Right cardiac atrium (tissue), 5 donors: ENCODE results near the gene ATP2A2. TPM values are rescaled to one million over a fixed set of nuclear protein-coding genes. Genes with fewer than 3 reads are reported as not detected.
A peak's percentile ranks its signal among the peaks of the same experiment; 100 is the strongest.

ENCODE experiments used
- ATAC-seq, 2 donors: fragments of 200-7000 bp; cut with Tn5 transposase; one replicate each; pipeline versions ENCODE4 v1.8.0 to v1.9.1; 2020; ENCODE audit warnings: moderate library complexity in 2 of 2, mild to moderate bottlenecking in 1 of 2
- DNase-seq, 3 donors: peaks; one replicate each; pipeline ENCODE4 v3.0.0-alpha.2; 2020
- H3K27ac ChIP-seq: one replicate; pipeline ENCODE4 v1.5.1; 2013; ENCODE audit warnings: mild to moderate bottlenecking, low read length, control low read depth, moderate library complexity
- H3K27me3 ChIP-seq: one replicate; pipeline ENCODE4 v1.6.1; 2013; ENCODE audit not compliant: control insufficient read depth, insufficient read depth
- H3K4me1 ChIP-seq: one replicate; pipeline ENCODE4 v1.6.1; 2013; ENCODE audit warnings: low read length; ENCODE audit not compliant: control insufficient read depth, insufficient read depth
- H3K4me3 ChIP-seq: one replicate; pipeline ENCODE4 v1.5.1; 2013; ENCODE audit warnings: low read length, control low read depth
- H3K9me3 ChIP-seq: one replicate; pipeline ENCODE4 v1.6.1; 2013; ENCODE audit warnings: low read length; ENCODE audit not compliant: control insufficient read depth
- WGBS: extraction: QIAGEN DNeasy Blood & Tissue Kit; methylation state at CpG from one replicate; pipeline ENCODE4 v1.1.7; 2013; 5-methylcytosine and 5-hydroxymethylcytosine counted together
- intact Hi-C, 4 donors: fragments of 100-400 bp; cut with DNase I; formaldehyde crosslinking; loops; one replicate each; pipeline versions ENCODE4 v1.11.0 to v1.14.0; 2022 to 2023
- polyA plus RNA-seq: library from polyadenylated mRNA; stranded (reverse); fragments of 200-250 nt; gene quantifications from one replicate; pipeline ENCODE4 v1.2.3, GENCODE V29; 2013
- total RNA-seq, 4 donors: library from RNA; stranded (reverse); fragmentation: NEBNext Ultra II Directional; extraction: Animal tissue kit (Norgen Biotek cat#: 25700); gene quantifications; one replicate each; pipeline ENCODE4 v1.2.1, GENCODE V29; 2021
- donor health status: healthy with polysubstance abuse.
- donor health status: DM: no; HTN: yes; CAD: no.
- donor health status: DM: no; HTN: no; CAD: no.
- donor health status: DM: no; HTN: yes; CAD: no; lungs with severe emphysema.
- donor health status: DM: yes; HTN: yes; CAD: no.

Gene ATP2A2
- total and polyA plus RNA-seq, 5 donors, result 1,499 to 3,920 (median 2,840) TPM

DNA sequence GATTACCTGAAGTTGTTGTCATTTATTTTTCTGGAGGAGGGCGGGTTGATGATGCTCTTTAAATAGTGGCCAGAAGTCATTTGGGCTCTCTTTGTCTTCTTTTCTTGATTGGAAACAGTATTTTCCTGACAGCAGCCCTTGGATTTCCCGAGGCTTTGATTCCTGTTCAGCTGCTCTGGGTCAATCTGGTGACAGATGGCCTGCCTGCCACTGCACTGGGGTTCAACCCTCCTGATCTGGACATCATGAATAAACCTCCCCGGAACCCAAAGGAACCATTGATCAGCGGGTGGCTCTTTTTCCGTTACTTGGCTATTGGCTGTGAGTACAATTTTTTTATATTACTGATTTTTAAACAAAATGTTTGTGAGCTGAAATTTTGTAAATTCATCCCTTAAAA, 62.1 kb downstream of the ATP2A2 start:
- Histone ChIP-seq H3K27me3 (no peaks in the 10 kb centered on the region), H3K9me3 (no peaks in the 10 kb centered on the region), H3K27ac (no peak overlapping the region), H3K4me1 (no peaks in the 10 kb centered on the region), H3K4me3 (no peak overlapping the region)
- DNase-seq, result no peak
- intact Hi-C loops, result no loop called here
- WGBS, result 83% methylated on average over 5 of the region's 5 CpGs
- no peak for ATAC-seq

DNA sequence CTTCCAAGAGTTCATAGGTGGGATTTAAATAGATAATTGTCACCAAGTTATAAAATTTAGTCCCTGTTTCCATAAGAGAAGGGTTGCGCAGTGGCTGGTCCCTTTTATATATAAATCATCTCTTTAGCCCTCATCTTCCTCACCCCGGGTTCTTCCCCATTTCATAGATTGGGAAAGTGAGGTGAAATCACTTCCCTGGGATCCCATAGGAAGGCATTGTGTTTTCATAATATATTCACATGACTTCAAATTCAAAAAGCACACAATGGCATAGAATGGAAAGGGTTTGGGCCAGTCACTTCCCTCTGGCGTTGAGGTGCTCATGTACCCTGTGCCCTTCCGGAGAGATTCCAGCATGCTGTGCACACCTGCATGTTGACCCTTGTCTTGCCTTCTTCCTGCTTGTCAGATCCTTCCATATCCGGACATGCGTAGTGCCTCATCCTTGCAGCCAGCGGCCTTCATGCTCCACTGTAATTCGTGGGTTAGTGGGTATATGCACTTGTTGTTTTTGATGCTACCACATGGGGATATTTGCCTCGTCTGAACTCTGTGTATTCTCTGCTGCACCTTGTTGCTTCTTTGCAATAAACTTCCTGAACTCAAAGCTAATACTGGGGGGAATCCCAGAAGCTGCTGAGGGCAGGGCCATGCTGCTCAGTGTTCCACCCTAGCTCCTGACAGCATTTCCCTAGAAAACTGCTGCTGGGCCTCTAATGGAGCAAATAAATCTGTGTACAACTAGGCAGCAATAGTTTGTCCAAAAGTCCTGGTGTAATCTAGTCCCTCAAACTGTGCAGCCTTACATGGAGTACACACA, 62.9 kb downstream of the ATP2A2 start:
- no peaks in the 10 kb centered on the region for H3K9me3 ChIP-seq
- no peaks in the 10 kb centered on the region for H3K27me3 ChIP-seq
- H3K4me3 ChIP-seq, result no peak overlapping the region
- DNase-seq (no peak), ATAC-seq (no peak)
- intact Hi-C loops, result no loop called here
- H3K4me1 ChIP-seq, result no peaks in the 10 kb centered on the region
- WGBS, result 78% methylated on average over 9 of the region's 9 CpGs
- H3K27ac ChIP-seq, result no peak overlapping the region

DNA sequence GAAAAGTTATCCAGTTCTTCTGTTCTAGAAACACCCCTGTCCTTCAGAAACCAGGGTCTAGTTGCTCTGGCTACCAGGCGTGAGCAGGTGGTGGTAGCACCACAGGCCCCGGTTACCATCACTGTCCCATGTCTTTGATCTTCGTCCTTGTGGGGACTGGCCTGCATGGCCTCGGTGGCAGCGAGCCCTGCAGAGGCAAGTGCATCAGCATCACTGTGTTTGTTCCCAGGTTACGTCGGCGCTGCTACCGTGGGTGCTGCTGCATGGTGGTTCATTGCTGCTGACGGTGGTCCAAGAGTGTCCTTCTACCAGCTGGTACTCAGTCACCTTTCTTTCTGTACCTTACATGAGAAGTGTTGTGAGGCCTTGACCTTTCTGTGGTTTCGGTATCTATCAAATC, 63.6 kb downstream of the ATP2A2 start:
- H3K4me3 ChIP-seq, result no peak overlapping the region
- peak; percentile 1 to 5 for ATAC-seq
- H3K9me3 ChIP-seq, result no peaks in the 10 kb centered on the region
- no peaks in the 10 kb centered on the region for H3K4me1 ChIP-seq
- no peaks in the 10 kb centered on the region for H3K27me3 ChIP-seq
- DNase-seq, result no peak
- 87% methylated on average over 11 of the region's 11 CpGs for WGBS
- no peak overlapping the region for H3K27ac ChIP-seq
- intact Hi-C loops, result no loop called here

DNA sequence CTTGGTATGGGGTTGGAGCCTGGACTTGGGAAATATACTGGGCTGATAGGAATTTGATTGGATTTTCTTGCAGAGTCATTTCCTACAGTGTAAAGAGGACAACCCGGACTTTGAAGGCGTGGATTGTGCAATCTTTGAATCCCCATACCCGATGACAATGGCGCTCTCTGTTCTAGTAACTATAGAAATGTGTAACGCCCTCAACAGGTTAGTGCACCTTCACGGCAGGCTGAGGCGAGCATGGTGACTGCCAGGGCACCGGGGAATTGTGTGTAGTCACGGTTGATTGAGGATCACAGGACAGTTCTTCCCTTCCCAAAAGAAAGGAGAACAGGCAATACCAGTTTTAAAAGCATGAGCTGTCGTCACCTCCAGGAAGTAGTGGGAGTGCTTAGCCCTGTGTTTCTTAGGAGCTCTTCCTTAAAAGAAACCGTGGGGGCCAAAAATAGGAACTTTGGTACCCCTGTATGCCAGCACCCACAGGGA, 64.2 kb downstream of the ATP2A2 start:
- no peaks in the 10 kb centered on the region for H3K9me3 ChIP-seq
- WGBS, result 64% methylated on average over 11 of the region's 11 CpGs
- no peak overlapping the region for H3K27ac ChIP-seq
- DNase-seq (no peak), ATAC-seq (peak in 1 of 2 donors; percentile 4)
- H3K4me3 ChIP-seq, result no peak overlapping the region
- H3K4me1 ChIP-seq, result no peaks in the 10 kb centered on the region
- intact Hi-C loops, result no loop called here
- no peaks in the 10 kb centered on the region for H3K27me3 ChIP-seq

DNA sequence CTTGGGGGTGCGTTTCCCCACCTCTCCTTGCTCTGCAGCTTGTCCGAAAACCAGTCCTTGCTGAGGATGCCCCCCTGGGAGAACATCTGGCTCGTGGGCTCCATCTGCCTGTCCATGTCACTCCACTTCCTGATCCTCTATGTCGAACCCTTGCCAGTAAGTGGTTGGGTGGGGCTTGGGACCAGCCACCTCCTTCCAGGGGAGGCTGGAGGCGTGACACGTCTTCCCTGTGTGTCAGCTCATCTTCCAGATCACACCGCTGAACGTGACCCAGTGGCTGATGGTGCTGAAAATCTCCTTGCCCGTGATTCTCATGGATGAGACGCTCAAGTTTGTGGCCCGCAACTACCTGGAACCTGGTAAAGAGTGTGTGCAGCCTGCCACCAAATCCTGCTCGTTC, 64.9 kb downstream of the ATP2A2 start:
- no peaks in the 10 kb centered on the region for H3K4me1 ChIP-seq
- H3K4me3 ChIP-seq, result no peak overlapping the region
- H3K27ac ChIP-seq, result no peak overlapping the region
- DNase-seq (no peak), ATAC-seq (no peak)
- intact Hi-C loops, result no loop called here
- no peaks in the 10 kb centered on the region for H3K27me3 ChIP-seq
- H3K9me3 ChIP-seq, result no peaks in the 10 kb centered on the region
- WGBS, result 75% methylated on average over 12 of the region's 12 CpGs

DNA sequence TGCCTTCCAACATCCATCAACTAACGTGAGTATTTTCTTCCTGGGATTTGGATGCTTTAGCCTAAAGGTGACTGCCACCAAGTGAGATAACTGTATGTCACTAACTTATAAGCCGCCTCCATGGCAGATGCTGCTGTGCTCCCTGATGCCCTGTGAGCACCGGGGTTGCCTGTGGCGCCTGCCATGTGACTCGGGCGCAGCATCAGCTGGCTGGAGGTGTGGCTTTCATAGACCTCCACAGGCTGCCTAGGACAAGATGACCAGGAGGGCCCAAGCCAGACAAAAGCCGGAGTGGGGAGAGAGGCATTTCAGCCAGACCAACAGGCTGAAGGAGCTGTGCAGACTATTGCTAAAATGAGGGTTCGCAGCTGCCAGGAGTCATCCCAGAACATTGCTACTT, 66.7 kb downstream of the ATP2A2 start:
- Histone ChIP-seq H3K4me1 (no peaks in the 10 kb centered on the region), H3K4me3 (no peak overlapping the region), H3K27ac (no peak overlapping the region), H3K9me3 (no peaks in the 10 kb centered on the region), H3K27me3 (no peaks in the 10 kb centered on the region)
- DNase-seq (no peak), ATAC-seq (no peak)
- intact Hi-C loops, result no loop called here
- 84% methylated on average over 8 of the region's 8 CpGs for WGBS

DNA sequence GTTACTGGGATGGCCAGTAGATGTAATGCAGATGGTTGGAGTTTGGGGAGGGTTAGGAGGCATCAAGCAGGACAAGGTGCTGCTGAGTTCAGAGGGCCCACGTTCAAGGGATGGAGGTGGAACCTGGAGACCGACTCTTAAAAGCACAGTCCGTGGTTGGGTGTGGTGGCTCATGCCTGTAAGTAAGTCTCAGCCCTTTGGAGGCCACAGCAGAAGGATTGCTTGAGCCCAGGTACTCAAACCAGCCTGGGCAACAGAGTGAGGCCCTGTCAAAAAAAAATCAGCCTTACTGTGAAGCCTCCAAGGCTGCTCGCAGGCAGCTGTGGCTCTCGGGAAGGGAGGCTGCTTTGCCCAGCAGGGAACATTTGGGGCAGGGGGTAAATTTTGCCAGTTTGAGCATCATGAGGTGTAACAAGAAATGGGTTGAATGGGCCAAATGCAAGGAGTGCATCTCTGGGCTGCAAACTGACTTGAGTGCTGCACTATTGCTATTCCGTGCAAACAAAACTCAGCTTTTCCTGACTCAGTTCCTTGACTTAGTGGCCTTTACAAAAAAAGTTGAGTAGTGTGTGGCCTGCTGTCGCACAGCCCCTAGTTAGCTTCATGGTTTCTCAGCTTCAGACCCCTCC, 67.5 kb downstream of the ATP2A2 start:
- Histone ChIP-seq H3K9me3 (no peaks in the 10 kb centered on the region), H3K27me3 (no peaks in the 10 kb centered on the region), H3K4me1 (no peaks in the 10 kb centered on the region), H3K27ac (no peak overlapping the region), H3K4me3 (no peak overlapping the region)
- no peak for DNase-seq
- WGBS, result 87% methylated on average over 7 of the region's 7 CpGs
- no peak for ATAC-seq
- intact Hi-C loops, result no loop called here

DNA sequence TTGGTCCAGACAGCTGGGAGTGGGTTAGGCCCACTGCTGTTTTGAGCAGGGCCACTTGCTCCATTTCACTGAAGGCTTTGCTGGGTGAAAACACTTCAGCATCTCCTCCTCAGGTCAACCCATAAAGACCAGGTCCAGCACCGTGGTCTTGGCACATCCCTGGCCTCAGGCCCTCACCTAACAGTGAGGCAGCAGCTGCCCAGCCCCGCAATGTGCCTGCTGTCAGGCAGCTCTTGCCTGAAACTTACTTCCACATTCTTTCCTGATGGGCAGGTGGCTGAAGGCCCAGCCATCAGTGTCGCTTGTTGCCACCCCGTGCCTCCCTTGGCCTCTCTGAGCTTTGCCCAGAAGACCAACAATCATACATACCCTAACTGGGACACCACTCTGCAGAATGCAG, 68.0 kb downstream of the ATP2A2 start:
- WGBS, result 58% methylated on average over 4 of the region's 4 CpGs
- DNase-seq (no peak), ATAC-seq (no peak)
- no peaks in the 10 kb centered on the region for H3K9me3 ChIP-seq
- no peaks in the 10 kb centered on the region for H3K27me3 ChIP-seq
- H3K27ac ChIP-seq, result no peak overlapping the region
- H3K4me1 ChIP-seq, result no peaks in the 10 kb centered on the region
- H3K4me3 ChIP-seq, result no peak overlapping the region
- intact Hi-C loops, result no loop called here

DNA sequence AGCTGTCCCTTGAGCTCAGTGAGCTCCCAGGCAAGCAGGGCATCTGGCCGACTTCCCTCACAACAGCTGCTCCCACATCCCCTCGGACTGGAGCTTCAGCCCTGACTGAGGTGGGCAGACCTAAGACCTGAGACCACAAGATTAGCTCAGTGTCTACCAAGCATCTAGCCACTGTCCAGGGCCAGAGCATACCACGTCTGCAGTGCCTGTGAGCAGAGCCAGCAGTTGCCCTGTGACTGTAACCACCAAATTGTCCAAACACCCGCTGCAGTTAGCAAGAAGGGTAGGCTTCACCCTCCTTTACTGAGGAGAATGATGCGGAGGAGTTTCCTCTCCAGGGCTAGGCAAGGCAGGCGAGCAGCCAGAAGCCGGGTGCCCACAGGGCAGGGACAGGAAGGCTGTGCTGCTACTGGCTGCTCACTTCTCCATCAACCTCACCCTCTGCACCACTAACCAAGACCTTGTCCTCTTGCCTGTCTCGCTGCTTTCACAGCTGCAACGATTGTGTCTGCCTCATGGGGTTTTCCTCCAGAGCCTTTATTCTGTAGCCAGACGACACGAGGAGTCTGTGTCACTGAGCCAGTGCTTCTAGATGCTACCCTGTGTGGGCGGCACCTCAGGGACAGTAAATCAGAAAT, 68.6 kb downstream of the ATP2A2 start:
- ATAC-seq, result peak in 1 of 2 donors; percentile 2
- H3K4me3 ChIP-seq, result no peak overlapping the region
- no peak for DNase-seq
- no peaks in the 10 kb centered on the region for H3K9me3 ChIP-seq
- WGBS, result 39% methylated on average over 12 of the region's 12 CpGs
- no peaks in the 10 kb centered on the region for H3K27me3 ChIP-seq
- H3K4me1 ChIP-seq, result no peaks in the 10 kb centered on the region
- H3K27ac ChIP-seq, result no peak overlapping the region
- intact Hi-C loops, result no loop called here

DNA sequence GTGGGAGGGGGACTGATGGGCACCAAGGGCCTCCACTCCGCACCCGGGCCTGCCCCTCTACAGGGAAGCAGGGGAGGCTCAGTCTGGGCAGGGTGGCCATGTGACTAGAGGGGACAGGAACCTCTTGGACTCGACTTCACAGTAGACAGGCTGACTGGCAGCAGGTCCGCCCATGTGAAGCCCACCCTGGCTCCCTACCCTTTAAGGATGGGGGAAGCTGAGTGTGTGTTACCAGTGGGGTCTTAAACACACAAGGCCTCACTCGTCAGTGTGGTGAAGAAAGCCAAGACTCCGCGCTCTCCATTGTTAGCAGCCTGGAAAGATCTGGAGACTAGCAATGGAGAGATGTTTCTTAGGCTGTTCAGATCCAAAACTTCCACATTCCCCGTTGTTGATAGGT, 70.1 kb downstream of the ATP2A2 start:
- WGBS, result 85% methylated on average over 8 of the region's 8 CpGs
- H3K27ac ChIP-seq, result no peak overlapping the region
- intact Hi-C loops, result no loop called here
- H3K9me3 ChIP-seq, result no peaks in the 10 kb centered on the region
- H3K4me3 ChIP-seq, result no peak overlapping the region
- no peak for ATAC-seq
- H3K4me1 ChIP-seq, result no peaks in the 10 kb centered on the region
- no peak for DNase-seq
- no peaks in the 10 kb centered on the region for H3K27me3 ChIP-seq

DNA sequence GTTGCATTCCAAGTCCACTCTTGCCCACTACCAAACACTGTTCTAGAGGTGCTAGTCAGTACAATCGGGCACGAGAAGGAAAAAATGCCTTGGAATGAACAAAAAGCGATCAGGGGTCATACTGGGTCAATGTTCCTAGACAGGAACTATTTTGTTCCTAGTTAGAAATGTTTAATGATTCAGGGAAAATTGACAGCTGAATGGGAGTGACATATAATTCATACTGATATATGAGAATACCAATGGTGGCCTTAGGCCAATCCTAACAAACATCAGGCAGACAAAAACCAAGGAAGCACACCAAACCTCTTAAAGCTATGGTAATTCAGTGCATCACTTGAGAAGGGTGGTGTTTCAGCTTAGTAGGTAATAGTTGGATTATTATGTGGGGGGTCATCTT, 71.4 kb downstream of the ATP2A2 start:
- intact Hi-C loops, result no loop called here
- H3K4me3 ChIP-seq, result no peak overlapping the region
- WGBS, result 70% methylated on average over 3 of the region's 3 CpGs
- ATAC-seq, result no peak
- no peaks in the 10 kb centered on the region for H3K4me1 ChIP-seq
- no peaks in the 10 kb centered on the region for H3K9me3 ChIP-seq
- H3K27ac ChIP-seq, result no peak overlapping the region
- no peak for DNase-seq
- H3K27me3 ChIP-seq, result no peaks in the 10 kb centered on the region
